ENCODE results near the gene RNF212B.
A peak's percentile ranks its signal among the peaks of the same experiment; 100 is the strongest.

Gene RNF212B

GRCh38 chr14:23297611-23298277 is 60.0 kb downstream of the RNF212B start:
- H3K36me3 ChIP-seq (ENCODE audit: insufficient read depth): no peaks in the 10 kb centered on the region
- no peak overlapping the region for H3K4me3 ChIP-seq (IDR thresholded peaks at IDR 0.05; ENCODE audit: insufficient read depth, low read depth, low read length)
- no peak overlapping the region for H3K9ac ChIP-seq
- no peak overlapping the region for H2AFZ ChIP-seq (ENCODE audit: low read depth)
- H3K27ac ChIP-seq: no peak overlapping the region
- H3K79me2 ChIP-seq (ENCODE audit: insufficient read depth, low read depth): 0 out of 2 replicates have a peak, but pooled peaks cover 5% of the 10 kb centered on the region
- no peaks in the 10 kb centered on the region for H4K20me1 ChIP-seq (ENCODE audit: insufficient read depth)
- H3K4me2 ChIP-seq: no peak overlapping the region
- H3K4me1 ChIP-seq (ENCODE audit: low read depth, poor library complexity, severe bottlenecking): peaks cover 19% of the 10 kb centered on the region
- no peaks in the 10 kb centered on the region for H3K27me3 ChIP-seq (ENCODE audit: insufficient read depth, low read depth)
- TF ChIP-seq CTCF (conservative IDR thresholded peaks at IDR 0.05; ENCODE audit: low read depth, low read length): no peak

GRCh38 chr14:23299211-23299957 is 61.6 kb downstream of the RNF212B start:
- no peak overlapping the region for H3K9ac ChIP-seq
- H3K27me3 ChIP-seq (ENCODE audit: insufficient read depth, low read depth): no peaks in the 10 kb centered on the region
- no peak overlapping the region for H3K27ac ChIP-seq
- H3K79me2 ChIP-seq (ENCODE audit: insufficient read depth, low read depth): 0 out of 2 replicates have a peak, but pooled peaks cover 5% of the 10 kb centered on the region
- no peaks in the 10 kb centered on the region for H3K36me3 ChIP-seq (ENCODE audit: insufficient read depth)
- H2AFZ ChIP-seq (ENCODE audit: low read depth): no peak overlapping the region
- H3K4me1 ChIP-seq (ENCODE audit: low read depth, poor library complexity, severe bottlenecking): peaks cover 19% of the 10 kb centered on the region
- TF ChIP-seq CTCF (conservative IDR thresholded peaks at IDR 0.05; ENCODE audit: low read depth, low read length): no peak
- H3K4me3 ChIP-seq (IDR thresholded peaks at IDR 0.05; ENCODE audit: insufficient read depth, low read depth, low read length): no peak overlapping the region
- no peaks in the 10 kb centered on the region for H4K20me1 ChIP-seq (ENCODE audit: insufficient read depth)
- no peak overlapping the region for H3K4me2 ChIP-seq

GRCh38 chr14:23299986-23300686 is 62.4 kb downstream of the RNF212B start:
- Histone ChIP-seq H3K4me3 (IDR thresholded peaks at IDR 0.05; ENCODE audit: insufficient read depth, low read depth, low read length) (no peak overlapping the region), H3K36me3 (ENCODE audit: insufficient read depth) (no peaks in the 10 kb centered on the region), H3K4me1 (ENCODE audit: low read depth, poor library complexity, severe bottlenecking) (peaks cover 18% of the 10 kb centered on the region), H3K4me2 (peak overlapping the region; percentile 76), H3K9ac (peak overlapping the region; percentile 68; the same call in 1 of the 2 replicates), H3K27me3 (ENCODE audit: insufficient read depth, low read depth) (no peaks in the 10 kb centered on the region), H3K27ac (peak overlapping the region; percentile 26; the same call in 1 of the 2 replicates), H3K79me2 (ENCODE audit: insufficient read depth, low read depth) (0 out of 2 replicates have a peak, but pooled peaks cover 5% of the 10 kb centered on the region), H4K20me1 (ENCODE audit: insufficient read depth) (no peaks in the 10 kb centered on the region), H2AFZ (ENCODE audit: low read depth) (no peak overlapping the region; the same call in 1 of the 2 replicates)
- TF ChIP-seq CTCF (conservative IDR thresholded peaks at IDR 0.05; ENCODE audit: low read depth, low read length): 0 out of 2 replicates have a peak, but pooled peaks have one; percentile 6

- Histone ChIP-seq H3K27me3 (ENCODE audit: insufficient read depth, low read depth) (no peaks in the 10 kb centered on the region), H2AFZ (ENCODE audit: low read depth) (no peak overlapping the region; the same call in 1 of the 2 replicates), H3K4me1 (ENCODE audit: low read depth, poor library complexity, severe bottlenecking) (peaks cover 15% of the 10 kb centered on the region), H4K20me1 (ENCODE audit: insufficient read depth) (no peaks in the 10 kb centered on the region), H3K4me3 (IDR thresholded peaks at IDR 0.05; ENCODE audit: insufficient read depth, low read depth, low read length) (no peak overlapping the region), H3K9ac (peak overlapping the region; percentile 68; the same call in 1 of the 2 replicates), H3K79me2 (ENCODE audit: insufficient read depth, low read depth) (0 out of 2 replicates have a peak, but pooled peaks cover 5% of the 10 kb centered on the region), H3K36me3 (ENCODE audit: insufficient read depth) (no peaks in the 10 kb centered on the region), H3K27ac (peak overlapping the region; percentile 26; the same call in 1 of the 2 replicates), H3K4me2 (peak overlapping the region; percentile 76)
- no peak for TF ChIP-seq CTCF (conservative IDR thresholded peaks at IDR 0.05; ENCODE audit: low read depth, low read length)
These were observed 63.0 kb downstream of the RNF212B start for GRCh38 chr14:23300687-23301223.
